Spleen (tissue), 11 donors: ENCODE results near the gene HCFC1. TPM values are rescaled to one million over a fixed set of nuclear protein-coding genes. Genes with fewer than 3 reads are reported as not detected.
A peak's percentile ranks its signal among the peaks of the same experiment; 100 is the strongest.

Experiments used
- DNase-seq: peaks from one replicate; pipeline ENCODE4 v3.0.0-alpha.2; 2020
- H3K27ac ChIP-seq, 8 donors: fragments of 200-600 bp; sonication (generic) in 7 of 8; 1 replicate in 4 of 8; 2 replicates in 4 of 8; pipeline versions ENCODE4 v1.5.0 to v1.8.0; 2016 to 2021; ENCODE audit warnings: inconsistent platforms in 4 of 8, mild to moderate bottlenecking in 4 of 8, moderate library complexity in 1 of 8
- H3K27me3 ChIP-seq, 7 donors: fragments of 200-600 bp; sonication (generic) in 6 of 7; replicated peaks in 1 of 7; 1 replicate in 4 of 7; 2 replicates in 3 of 7; pipeline versions ENCODE4 v1.5.0 to v1.8.0; 2016 to 2021; ENCODE audit warnings: inconsistent platforms in 3 of 7, mild to moderate bottlenecking in 1 of 7
- H3K36me3 ChIP-seq, 6 donors: fragments of 200-600 bp; sonication (generic) in 5 of 6; 1 replicate in 4 of 6; 2 replicates in 2 of 6; pipeline versions ENCODE4 v1.5.0 to v1.8.0; 2016 to 2021; ENCODE audit warnings: inconsistent platforms in 2 of 6
- H3K4me1 ChIP-seq, 6 donors: fragments of 200-600 bp; sonication (generic) in 5 of 6; 1 replicate in 3 of 6; 2 replicates in 3 of 6; pipeline versions ENCODE4 v1.5.0 to v1.8.0; 2016 to 2021; ENCODE audit warnings: inconsistent platforms in 3 of 6
- H3K4me3 ChIP-seq, 8 donors: fragments of 200-600 bp; sonication (generic) in 7 of 8; 1 replicate in 4 of 8; 2 replicates in 4 of 8; pipeline versions ENCODE4 v1.5.0 to v1.8.0; 2016 to 2021; ENCODE audit warnings: inconsistent platforms in 4 of 8, mild to moderate bottlenecking in 4 of 8, moderate library complexity in 2 of 8
- H3K9me3 ChIP-seq, 8 donors: fragments of 200-600 bp; sonication (generic) in 7 of 8; 1 replicate in 4 of 8; 2 replicates in 4 of 8; pipeline versions ENCODE4 v1.5.0 to v1.8.0; 2016 to 2021; ENCODE audit warnings: inconsistent platforms in 4 of 8
- CTCF ChIP-seq, 11 experiments: fragments of 200-600 bp in 7 of 11; fragments of 450-650 bp in 4 of 11; sonication (generic) in 4 of 11; IDR thresholded peaks in 8 of 11; conservative IDR thresholded peaks in 3 of 11; 1 replicate in 7 of 11; 2 replicates in 4 of 11; pipeline versions ENCODE4 v1.4.0 to v1.8.0; 2016 to 2021; ENCODE audit warnings: antibody characterized with exemption in 11 of 11, inconsistent platforms in 4 of 11, mild to moderate bottlenecking in 1 of 11
- POLR2A ChIP-seq, 3 donors: fragments of 450-650 bp; IDR thresholded peaks; one replicate each; pipeline ENCODE4 v1.5.1; 2017; ENCODE audit warnings: antibody characterized with exemption in 3 of 3, mild to moderate bottlenecking in 1 of 3
- POLR2AphosphoS5 ChIP-seq, 3 donors: sonication (generic); formaldehyde crosslinking; IDR thresholded peaks; one replicate each; pipeline ENCODE4 v1.5.1; 2017; ENCODE audit warnings: antibody characterized with exemption in 3 of 3
- WGBS, 5 donors: extraction: QIAGEN DNeasy Blood & Tissue Kit in 3 of 5; methylation state at CpG; one replicate each; pipeline versions ENCODE4 v1.1.5 to v1.1.7; 2013 to 2018; 5-methylcytosine and 5-hydroxymethylcytosine counted together
- intact Hi-C: fragments of 100-400 bp; cut with DNase I; formaldehyde crosslinking; loops from one replicate; pipeline ENCODE4 v1.15.0; 2023; ENCODE audit warnings: low total_unique reads
- polyA plus RNA-seq, 3 donors: library from polyadenylated mRNA; stranded (reverse); fragments of 200-250 nt; gene quantifications; one replicate each; pipeline ENCODE4 v1.2.1, GENCODE V29; 2013
- total RNA-seq, 7 donors: library from RNA; depleted of rRNA in 3 of 7; stranded (reverse); fragments of >200 nt in 3 of 7; fragmentation: NEBNext Ultra II Directional in 4 of 7; extraction: Animal tissue kit (Norgen Biotek cat#: 25700) in 4 of 7; gene quantifications; one replicate each; pipeline versions ENCODE4 v1.1.0 to v1.2.1, GENCODE V29; 2016 to 2021
- donor health status: healthy with polysubstance abuse.
- donor health status: DM: no; HTN: no; CAD: no; lungs with moderate emphysema.
- donor health status: DM: no; HTN: no; CAD: no.
- donor health status: Bipolar disorder and iron deficiency.
- donor health status: healthy.
- donor health status: DM: no; HTN: no; CAD: no.
- donor health status: DM: yes; HTN: yes; CAD: no.

Gene HCFC1
- total and polyA plus RNA-seq, 10 donors = 9.5 to 86.5 (median 60.8) TPM

GRCh38 chrX:153937056-153937455 is 34.6 kb downstream of the HCFC1 start:
- 84 to 97% (median 93%) methylated on average over 3 of the region's 3 CpGs for WGBS, 5 donors
- Histone ChIP-seq H3K36me3 (peaks cover 0 to 47% (median 6%) of the 10 kb centered on the region in 6 donors), H3K9me3 (no peaks in the 10 kb centered on the region), H3K4me3 (no peak overlapping the region), H3K27ac (no peak overlapping the region), H3K27me3 (peaks cover 0 to 9% (median 0%) of the 10 kb centered on the region in 7 donors), H3K4me1 (peaks cover 5 to 52% (median 34%) of the 10 kb centered on the region in 6 donors)
- TF ChIP-seq POLR2AphosphoS5 (IDR thresholded peaks at IDR 0.05) = no peak
- no peak for TF ChIP-seq CTCF (IDR thresholded peaks at IDR 0.05 in 8 of 11, conservative IDR thresholded peaks at IDR 0.05 in 3 of 11)
- no peak for DNase-seq
- intact Hi-C loops = no loop called here

- H3K27ac ChIP-seq = peak overlapping the region in 6 of 8 donors; percentile 46 to 89 (median 80)
- TF ChIP-seq POLR2AphosphoS5 (IDR thresholded peaks at IDR 0.05) (peak; percentile 6 to 47 (median 40)), CTCF (IDR thresholded peaks at IDR 0.05 in 8 of 11, conservative IDR thresholded peaks at IDR 0.05 in 3 of 11) (no peak)
- WGBS, 5 donors = 17 to 53% (median 32%) methylated on average over 11 to 31 of the region's 32 CpGs
- intact Hi-C loops = no loop called here
- H3K4me1 ChIP-seq = peaks cover 5 to 55% (median 31%) of the 10 kb centered on the region in 6 donors
- DNase-seq = no peak
- H3K27me3 ChIP-seq = peaks cover 0 to 9% (median 0%) of the 10 kb centered on the region in 7 donors
- H3K4me3 ChIP-seq = peak overlapping the region; percentile 12 to 93 (median 67)
- peaks cover 0 to 60% (median 9%) of the 10 kb centered on the region in 6 donors for H3K36me3 ChIP-seq
- no peaks in the 10 kb centered on the region for H3K9me3 ChIP-seq
These were observed 36.2 kb downstream of the HCFC1 start for GRCh38 chrX:153935326-153935851.

GRCh38 chrX:153934762-153935325 is 36.8 kb downstream of the HCFC1 start, which contains the start of gene NAA10:
Gene NAA10, minus strand, starts transcription at chrX:153935037. Its CDS starts 133 bp downstream, at chrX:153934904.
- DNase-seq = peak; percentile 91
- Histone ChIP-seq H3K27me3 (peaks cover 0 to 9% (median 0%) of the 10 kb centered on the region in 7 donors), H3K4me1 (peaks cover 5 to 55% (median 31%) of the 10 kb centered on the region in 6 donors), H3K9me3 (no peaks in the 10 kb centered on the region), H3K4me3 (peak within 1 kb of the TSS; percentile 49 to 93 (median 67)), H3K27ac (peak within 1 kb of the TSS in 7 of 8 donors; percentile 46 to 89 (median 78)), H3K36me3 (peaks cover 0 to 60% (median 9%) of the 10 kb centered on the region in 6 donors)
- intact Hi-C loops = no loop called here
- TF ChIP-seq POLR2A (IDR thresholded peaks at IDR 0.05) (peak in 1 of 3 donors; percentile 27), CTCF (IDR thresholded peaks at IDR 0.05 in 8 of 11, conservative IDR thresholded peaks at IDR 0.05 in 3 of 11) (no peak), POLR2AphosphoS5 (IDR thresholded peaks at IDR 0.05) (peak; percentile 60 to 69 (median 61))
- 0 to 13% (median 0%) methylated on average over 11 to 84 of the region's 87 CpGs for WGBS, 5 donors

GRCh38 chrX:153934148-153934761 is 37.4 kb downstream of the HCFC1 start:
- TF ChIP-seq POLR2A (IDR thresholded peaks at IDR 0.05) (no peak), CTCF (IDR thresholded peaks at IDR 0.05 in 8 of 11, conservative IDR thresholded peaks at IDR 0.05 in 3 of 11) (no peak), POLR2AphosphoS5 (IDR thresholded peaks at IDR 0.05) (peak in 1 of 3 donors; percentile 55)
- H3K36me3 ChIP-seq = peaks cover 0 to 60% (median 11%) of the 10 kb centered on the region in 6 donors
- H3K27me3 ChIP-seq = peaks cover 0 to 9% (median 0%) of the 10 kb centered on the region in 7 donors
- WGBS, 5 donors = 8 to 40% (median 19%) methylated on average over 11 to 33 of the region's 33 CpGs
- DNase-seq = no peak
- H3K4me1 ChIP-seq = peaks cover 7 to 57% (median 35%) of the 10 kb centered on the region in 6 donors
- no peaks in the 10 kb centered on the region for H3K9me3 ChIP-seq
- peak overlapping the region in 7 of 8 donors; percentile 29 to 89 (median 78) for H3K27ac ChIP-seq
- intact Hi-C loops = no loop called here
- H3K4me3 ChIP-seq = peak overlapping the region; percentile 49 to 93 (median 67)
